Measurements from ENCODE around the gene RAB8B.

RAB8B gene

GRCh38 chr15:63244399-63244798 lies 55.0 kb downstream of the RAB8B start:
- peak overlapping the region in 1 of 2 donors; percentile 53 for H3K27ac ChIP-seq (ENCODE audit: low read depth in 2 of 2, low read length in 2 of 2)
- no peaks in the 10 kb centered on the region for H3K27me3 ChIP-seq (ENCODE audit: control insufficient read depth in 2 of 2, insufficient read depth in 2 of 2, low read length in 2 of 2)
- no peaks in the 10 kb centered on the region for H3K9me3 ChIP-seq (ENCODE audit: control insufficient read depth in 2 of 2, low read length in 2 of 2)
- no peaks in the 10 kb centered on the region for H3K36me3 ChIP-seq (ENCODE audit: control insufficient read depth in 2 of 2, insufficient read depth in 2 of 2, low read length in 2 of 2)
- no peaks in the 10 kb centered on the region for H3K4me1 ChIP-seq (ENCODE audit: control insufficient read depth in 2 of 2, insufficient read depth in 2 of 2, low read length in 2 of 2)
- H3K4me3 ChIP-seq (ENCODE audit: low read length in 2 of 2): no peak overlapping the region
- no peak overlapping the region for H3K9ac ChIP-seq (ENCODE audit: low read depth in 1 of 2, low read length in 2 of 2)

GRCh38 chr15:63244976-63245645 lies 55.7 kb downstream of the RAB8B start:
- H3K4me1 ChIP-seq (ENCODE audit: control insufficient read depth in 2 of 2, insufficient read depth in 2 of 2, low read length in 2 of 2): no peaks in the 10 kb centered on the region
- peaks cover 0 to under 1% of the 10 kb centered on the region in 2 donors for H3K36me3 ChIP-seq (ENCODE audit: control insufficient read depth in 2 of 2, insufficient read depth in 2 of 2, low read length in 2 of 2)
- no peaks in the 10 kb centered on the region for H3K27me3 ChIP-seq (ENCODE audit: control insufficient read depth in 2 of 2, insufficient read depth in 2 of 2, low read length in 2 of 2)
- no peak overlapping the region for H3K9ac ChIP-seq (ENCODE audit: low read depth in 1 of 2, low read length in 2 of 2)
- no peak overlapping the region for H3K4me3 ChIP-seq (ENCODE audit: low read length in 2 of 2)
- no peaks in the 10 kb centered on the region for H3K9me3 ChIP-seq (ENCODE audit: control insufficient read depth in 2 of 2, low read length in 2 of 2)
- peak overlapping the region in 1 of 2 donors; percentile 53 for H3K27ac ChIP-seq (ENCODE audit: low read depth in 2 of 2, low read length in 2 of 2)

GRCh38 chr15:63246691-63247469 lies 57.5 kb downstream of the RAB8B start:
- H3K9me3 ChIP-seq (ENCODE audit: control insufficient read depth in 2 of 2, low read length in 2 of 2): no peaks in the 10 kb centered on the region
- H3K4me3 ChIP-seq (ENCODE audit: low read length in 2 of 2): no peak overlapping the region
- no peak overlapping the region for H3K9ac ChIP-seq (ENCODE audit: low read depth in 1 of 2, low read length in 2 of 2)
- no peaks in the 10 kb centered on the region for H3K4me1 ChIP-seq (ENCODE audit: control insufficient read depth in 2 of 2, insufficient read depth in 2 of 2, low read length in 2 of 2)
- H3K27me3 ChIP-seq (ENCODE audit: control insufficient read depth in 2 of 2, insufficient read depth in 2 of 2, low read length in 2 of 2): no peaks in the 10 kb centered on the region
- H3K36me3 ChIP-seq (ENCODE audit: control insufficient read depth in 2 of 2, insufficient read depth in 2 of 2, low read length in 2 of 2): peaks cover 3 to 12% of the 10 kb centered on the region in 2 donors
- peak overlapping the region in 1 of 2 donors; percentile 10 for H3K27ac ChIP-seq (ENCODE audit: low read depth in 2 of 2, low read length in 2 of 2)

- peaks cover 3 to 12% of the 10 kb centered on the region in 2 donors for H3K36me3 ChIP-seq (ENCODE audit: control insufficient read depth in 2 of 2, insufficient read depth in 2 of 2, low read length in 2 of 2)
- H3K27me3 ChIP-seq (ENCODE audit: control insufficient read depth in 2 of 2, insufficient read depth in 2 of 2, low read length in 2 of 2): no peaks in the 10 kb centered on the region
- H3K9me3 ChIP-seq (ENCODE audit: control insufficient read depth in 2 of 2, low read length in 2 of 2): no peaks in the 10 kb centered on the region
- H3K9ac ChIP-seq (ENCODE audit: low read depth in 1 of 2, low read length in 2 of 2): no peak overlapping the region
- H3K4me3 ChIP-seq (ENCODE audit: low read length in 2 of 2): no peak overlapping the region
- H3K4me1 ChIP-seq (ENCODE audit: control insufficient read depth in 2 of 2, insufficient read depth in 2 of 2, low read length in 2 of 2): no peaks in the 10 kb centered on the region
- H3K27ac ChIP-seq (ENCODE audit: low read depth in 2 of 2, low read length in 2 of 2): no peak overlapping the region
These were observed 61.0 kb downstream of the RAB8B start for GRCh38 chr15:63250312-63250965.

GRCh38 chr15:63251701-63252100 lies 62.3 kb downstream of the RAB8B start:
- Histone ChIP-seq H3K4me1 (ENCODE audit: control insufficient read depth in 2 of 2, insufficient read depth in 2 of 2, low read length in 2 of 2) (no peaks in the 10 kb centered on the region), H3K27me3 (ENCODE audit: control insufficient read depth in 2 of 2, insufficient read depth in 2 of 2, low read length in 2 of 2) (no peaks in the 10 kb centered on the region), H3K9me3 (ENCODE audit: control insufficient read depth in 2 of 2, low read length in 2 of 2) (no peaks in the 10 kb centered on the region), H3K4me3 (ENCODE audit: low read length in 2 of 2) (no peak overlapping the region), H3K36me3 (ENCODE audit: control insufficient read depth in 2 of 2, insufficient read depth in 2 of 2, low read length in 2 of 2) (peaks cover 3 to 12% of the 10 kb centered on the region in 2 donors), H3K27ac (ENCODE audit: low read depth in 2 of 2, low read length in 2 of 2) (no peak overlapping the region), H3K9ac (ENCODE audit: low read depth in 1 of 2, low read length in 2 of 2) (no peak overlapping the region)

- Histone ChIP-seq H3K27me3 (ENCODE audit: control insufficient read depth in 2 of 2, insufficient read depth in 2 of 2, low read length in 2 of 2) (no peaks in the 10 kb centered on the region), H3K36me3 (ENCODE audit: control insufficient read depth in 2 of 2, insufficient read depth in 2 of 2, low read length in 2 of 2) (peaks cover 3 to 12% of the 10 kb centered on the region in 2 donors), H3K9me3 (ENCODE audit: control insufficient read depth in 2 of 2, low read length in 2 of 2) (no peaks in the 10 kb centered on the region), H3K4me1 (ENCODE audit: control insufficient read depth in 2 of 2, insufficient read depth in 2 of 2, low read length in 2 of 2) (no peaks in the 10 kb centered on the region), H3K9ac (ENCODE audit: low read depth in 1 of 2, low read length in 2 of 2) (no peak overlapping the region), H3K4me3 (ENCODE audit: low read length in 2 of 2) (no peak overlapping the region), H3K27ac (ENCODE audit: low read depth in 2 of 2, low read length in 2 of 2) (no peak overlapping the region)
These were observed 62.9 kb downstream of the RAB8B start for GRCh38 chr15:63252292-63252691.

- Histone ChIP-seq H3K27me3 (ENCODE audit: control insufficient read depth in 2 of 2, insufficient read depth in 2 of 2, low read length in 2 of 2) (no peaks in the 10 kb centered on the region), H3K9me3 (ENCODE audit: control insufficient read depth in 2 of 2, low read length in 2 of 2) (no peaks in the 10 kb centered on the region), H3K36me3 (ENCODE audit: control insufficient read depth in 2 of 2, insufficient read depth in 2 of 2, low read length in 2 of 2) (peaks cover 3 to 18% of the 10 kb centered on the region in 2 donors)
These were observed 65.6 kb downstream of the RAB8B start for GRCh38 chr15:63254991-63255390.

GRCh38 chr15:63255489-63255990 lies 66.1 kb downstream of the RAB8B start:
- Histone ChIP-seq H3K27me3 (ENCODE audit: control insufficient read depth in 2 of 2, insufficient read depth in 2 of 2, low read length in 2 of 2) (no peaks in the 10 kb centered on the region), H3K36me3 (ENCODE audit: control insufficient read depth in 2 of 2, insufficient read depth in 2 of 2, low read length in 2 of 2) (peaks cover 3 to 18% of the 10 kb centered on the region in 2 donors), H3K4me3 (ENCODE audit: low read length in 2 of 2) (no peak overlapping the region), H3K4me1 (ENCODE audit: control insufficient read depth in 2 of 2, insufficient read depth in 2 of 2, low read length in 2 of 2) (no peaks in the 10 kb centered on the region), H3K27ac (ENCODE audit: low read depth in 2 of 2, low read length in 2 of 2) (no peak overlapping the region), H3K9me3 (ENCODE audit: control insufficient read depth in 2 of 2, low read length in 2 of 2) (no peaks in the 10 kb centered on the region), H3K9ac (ENCODE audit: low read depth in 1 of 2, low read length in 2 of 2) (no peak overlapping the region)

More at GRCh38 chr15:63254991-63255390, 65.6 kb downstream of the RAB8B start:
- no peaks in the 10 kb centered on the region for H3K4me1 ChIP-seq (ENCODE audit: control insufficient read depth in 2 of 2, insufficient read depth in 2 of 2, low read length in 2 of 2)
- no peak overlapping the region for H3K9ac ChIP-seq (ENCODE audit: low read depth in 1 of 2, low read length in 2 of 2)
- no peak overlapping the region for H3K27ac ChIP-seq (ENCODE audit: low read depth in 2 of 2, low read length in 2 of 2)
- no peak overlapping the region for H3K4me3 ChIP-seq (ENCODE audit: low read length in 2 of 2)

- Histone ChIP-seq H3K9ac (ENCODE audit: low read depth in 1 of 2, low read length in 2 of 2) (no peak overlapping the region), H3K27ac (ENCODE audit: low read depth in 2 of 2, low read length in 2 of 2) (no peak overlapping the region), H3K4me1 (ENCODE audit: control insufficient read depth in 2 of 2, insufficient read depth in 2 of 2, low read length in 2 of 2) (no peaks in the 10 kb centered on the region), H3K27me3 (ENCODE audit: control insufficient read depth in 2 of 2, insufficient read depth in 2 of 2, low read length in 2 of 2) (no peaks in the 10 kb centered on the region), H3K4me3 (ENCODE audit: low read length in 2 of 2) (no peak overlapping the region), H3K36me3 (ENCODE audit: control insufficient read depth in 2 of 2, insufficient read depth in 2 of 2, low read length in 2 of 2) (peaks cover 2 to 13% of the 10 kb centered on the region in 2 donors), H3K9me3 (ENCODE audit: control insufficient read depth in 2 of 2, low read length in 2 of 2) (no peaks in the 10 kb centered on the region)
These were observed 67.2 kb downstream of the RAB8B start for GRCh38 chr15:63256433-63257274.

All from mucosa of rectum (tissue), 2 donors.